Cardiac muscle cell (in vitro differentiated cells and primary cell): Measurements from ENCODE around the gene MSRB3. TPM values are rescaled to one million over a fixed set of nuclear protein-coding genes. Genes with fewer than 3 reads are reported as not detected.

Experiments used
- DNase-seq, 2 donors: peaks; one replicate each; pipeline versions ENCODE4 v3.0.0 to v3.0.0-alpha.2; 2010 to 2017; ENCODE audit warnings: low read depth in 1 of 2, low spot score in 1 of 2
- H3K27ac ChIP-seq: fragments of 200-600 bp; sonication (generic); 2 replicates; pipeline ENCODE4 v1.5.1; 2016
- H3K27me3 ChIP-seq: fragments of 200-600 bp; sonication (generic); 2 replicates; pipeline ENCODE4 v1.6.0; 2016; ENCODE audit warnings: control low read depth
- H3K36me3 ChIP-seq: fragments of 200-600 bp; sonication (generic); 2 replicates; pipeline ENCODE4 v1.5.1; 2016; ENCODE audit warnings: control low read depth
- H3K4me1 ChIP-seq: fragments of 200-600 bp; sonication (generic); 2 replicates; pipeline ENCODE4 v1.8.1; 2017; ENCODE audit warnings: low read depth, mild to moderate bottlenecking, mixed run types
- H3K4me3 ChIP-seq: fragments of 200-600 bp; sonication (generic); 2 replicates; pipeline ENCODE4 v1.5.1; 2016; ENCODE audit warnings: mild to moderate bottlenecking
- H3K9me3 ChIP-seq: fragments of 200-600 bp; sonication (generic); 2 replicates; pipeline ENCODE4 v1.5.1; 2017; ENCODE audit warnings: low read depth, mild to moderate bottlenecking, control low read depth
- CTCF ChIP-seq: IDR thresholded peaks from 2 replicates; pipeline ENCODE4 v1.5.1; 2012; ENCODE audit warnings: low read depth, mild to moderate bottlenecking, low read length
- polyA plus RNA-seq: library from polyadenylated mRNA; unstranded; fragments of >200 nt; fragmentation: Nextera tagmentation; extraction: Ambion mirVana; gene quantifications from 2 replicates; pipeline ENCODE4 v1.2.1, GENCODE V29; 2016
- total RNA-seq: library from RNA; depleted of rRNA; stranded (reverse); fragments of >200 nt; gene quantifications from 2 replicates; pipeline ENCODE4 v1.2.3, GENCODE V29; 2016

The MSRB3 gene
- total RNA-seq (41.0 and 44.0 TPM in 2 replicates), polyA plus RNA-seq (72.4 and 76.7 TPM in 2 replicates)

DNA sequence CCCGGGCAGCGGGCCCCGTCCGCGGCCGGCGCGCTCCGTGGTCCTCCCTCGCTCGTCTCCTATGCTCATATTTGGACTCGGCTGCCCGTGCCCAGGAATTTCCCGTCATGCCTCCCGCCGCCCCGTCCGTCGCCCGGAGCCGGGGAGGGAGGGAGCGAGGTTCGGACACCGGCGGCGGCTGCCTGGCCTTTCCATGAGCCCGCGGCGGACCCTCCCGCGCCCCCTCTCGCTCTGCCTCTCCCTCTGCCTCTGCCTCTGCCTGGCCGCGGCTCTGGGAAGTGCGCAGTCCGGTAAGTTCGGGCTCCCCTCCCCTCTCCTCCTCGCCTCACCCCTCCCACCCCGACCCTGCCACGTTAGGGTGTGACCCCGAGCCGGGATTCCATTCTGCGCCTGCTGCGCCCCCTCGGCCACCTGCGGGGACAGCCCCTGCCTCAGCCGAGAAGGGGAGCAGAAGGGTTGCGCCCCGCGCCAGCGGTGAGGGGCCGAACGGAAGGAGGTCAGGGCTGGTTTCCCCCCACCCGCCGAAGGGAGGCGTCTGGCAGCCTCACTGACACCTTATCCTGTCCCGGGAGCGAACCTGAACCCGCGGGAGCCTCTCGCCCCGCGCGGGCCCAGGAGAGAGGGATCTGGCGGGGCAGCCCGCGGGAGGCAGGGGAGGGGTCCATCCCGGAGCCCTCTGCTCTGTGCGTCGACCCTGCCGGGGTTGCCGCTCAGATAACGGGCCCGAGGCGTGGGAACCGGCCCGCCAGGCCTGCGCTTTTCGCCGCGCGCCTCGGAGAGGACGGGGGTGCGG is at the start of gene MSRB3:
MSRB3 (plus strand) TSS at position 108 of the 793 bp plus-strand sequence. CDS start 29,897 bp downstream, outside the sequence.
- Histone ChIP-seq H3K27ac (peak within 1 kb of the TSS; percentile 100), H3K9me3 (no peaks in the 10 kb centered on the region), H3K27me3 (no peaks in the 10 kb centered on the region), H3K4me1 (peaks cover 6% of the 10 kb centered on the region), H3K4me3 (peak within 1 kb of the TSS; percentile 55), H3K36me3 (no peaks in the 10 kb centered on the region)
- peak; percentile 88 to 93 for DNase-seq
- peak; percentile 20 for TF ChIP-seq CTCF

DNA sequence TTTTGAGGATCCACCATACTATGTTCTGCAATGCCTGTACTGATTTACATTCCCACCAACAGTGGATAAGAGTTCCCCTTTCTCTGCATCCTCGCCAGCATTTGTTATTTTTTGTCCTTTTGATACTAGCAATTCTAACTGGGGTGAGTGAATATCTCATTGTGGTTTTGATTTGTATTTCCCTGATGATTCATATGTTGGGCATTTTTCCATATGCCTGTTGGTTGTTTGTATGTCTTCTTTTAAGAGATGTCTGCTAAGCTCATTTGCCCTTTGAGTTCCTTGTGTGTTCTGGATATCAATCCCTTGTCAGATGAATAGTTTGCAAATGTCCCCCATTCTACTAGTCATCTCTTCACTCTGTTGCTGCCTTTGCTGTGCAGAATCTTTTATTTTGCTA is 49.0 kb upstream of the MSRB3 start:
- H3K9me3 ChIP-seq: no peaks in the 10 kb centered on the region
- TF ChIP-seq CTCF: no peak
- H3K4me3 ChIP-seq: no peak overlapping the region
- H3K4me1 ChIP-seq: no peaks in the 10 kb centered on the region
- peaks cover 3% of the 10 kb centered on the region for H3K36me3 ChIP-seq
- no peaks in the 10 kb centered on the region for H3K27me3 ChIP-seq
- DNase-seq: peak in 1 of 2 donors; percentile 78
- H3K27ac ChIP-seq: no peak overlapping the region

GRCh38 chr12:65232476-65233077 is 45.9 kb upstream of the MSRB3 start:
- DNase-seq: peak in 1 of 2 donors; percentile 44
- Histone ChIP-seq H3K9me3 (no peaks in the 10 kb centered on the region), H3K36me3 (peaks cover 3% of the 10 kb centered on the region), H3K27ac (no peak overlapping the region), H3K4me3 (no peak overlapping the region), H3K27me3 (no peaks in the 10 kb centered on the region), H3K4me1 (peaks cover 2% of the 10 kb centered on the region)
- TF ChIP-seq CTCF: peak; percentile 36

DNA sequence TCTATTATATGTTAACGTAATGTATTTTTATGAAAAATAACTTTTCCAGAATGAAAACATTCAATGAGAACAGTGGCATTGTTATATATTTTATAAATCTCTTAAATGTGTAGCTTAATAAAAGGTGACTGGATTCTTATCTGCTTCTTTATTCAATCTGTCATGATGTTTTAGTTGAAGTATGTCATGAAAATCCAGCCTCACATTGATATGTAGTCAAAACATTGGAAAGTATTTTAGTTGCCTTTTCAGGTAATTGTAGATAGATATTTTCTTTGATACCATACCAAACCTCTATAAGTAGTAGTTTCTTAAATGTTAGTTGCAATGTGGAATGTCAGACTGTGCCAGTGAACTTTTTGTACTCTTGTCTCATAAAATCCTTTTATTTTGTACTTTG is 41.3 kb upstream of the MSRB3 start:
- no peak for DNase-seq
- no peak for TF ChIP-seq CTCF
- peaks cover 17% of the 10 kb centered on the region for H3K36me3 ChIP-seq
- H3K27me3 ChIP-seq: no peaks in the 10 kb centered on the region
- no peaks in the 10 kb centered on the region for H3K9me3 ChIP-seq
- H3K4me1 ChIP-seq: peaks cover 4% of the 10 kb centered on the region
- no peak overlapping the region for H3K4me3 ChIP-seq
- H3K27ac ChIP-seq: no peak overlapping the region

GRCh38 chr12:65238609-65239008 is 39.9 kb upstream of the MSRB3 start:
- H3K27me3 ChIP-seq: no peaks in the 10 kb centered on the region
- H3K4me3 ChIP-seq: no peak overlapping the region
- DNase-seq: no peak
- peaks cover 29% of the 10 kb centered on the region for H3K36me3 ChIP-seq
- no peak overlapping the region for H3K27ac ChIP-seq
- no peak for TF ChIP-seq CTCF
- H3K4me1 ChIP-seq: peaks cover 4% of the 10 kb centered on the region
- H3K9me3 ChIP-seq: no peaks in the 10 kb centered on the region
